Cardiac muscle cell (in vitro differentiated cells and primary cell): ENCODE results near the gene COL5A1. TPM values are rescaled to one million over a fixed set of nuclear protein-coding genes. Genes with fewer than 3 reads are reported as not detected.

Experiments used
- DNase-seq, 2 donors: peaks; one replicate each; pipeline versions ENCODE4 v3.0.0 to v3.0.0-alpha.2; 2010 to 2017; ENCODE audit warnings: low read depth in 1 of 2, low spot score in 1 of 2
- H3K27ac ChIP-seq: fragments of 200-600 bp; sonication (generic); 2 replicates; pipeline ENCODE4 v1.5.1; 2016
- H3K27me3 ChIP-seq: fragments of 200-600 bp; sonication (generic); 2 replicates; pipeline ENCODE4 v1.6.0; 2016; ENCODE audit warnings: control low read depth
- H3K36me3 ChIP-seq: fragments of 200-600 bp; sonication (generic); 2 replicates; pipeline ENCODE4 v1.5.1; 2016; ENCODE audit warnings: control low read depth
- H3K4me1 ChIP-seq: fragments of 200-600 bp; sonication (generic); 2 replicates; pipeline ENCODE4 v1.8.1; 2017; ENCODE audit warnings: low read depth, mild to moderate bottlenecking, mixed run types
- H3K4me3 ChIP-seq: fragments of 200-600 bp; sonication (generic); 2 replicates; pipeline ENCODE4 v1.5.1; 2016; ENCODE audit warnings: mild to moderate bottlenecking
- H3K9me3 ChIP-seq: fragments of 200-600 bp; sonication (generic); 2 replicates; pipeline ENCODE4 v1.5.1; 2017; ENCODE audit warnings: low read depth, mild to moderate bottlenecking, control low read depth
- polyA plus RNA-seq: library from polyadenylated mRNA; unstranded; fragments of >200 nt; fragmentation: Nextera tagmentation; extraction: Ambion mirVana; gene quantifications from 2 replicates; pipeline ENCODE4 v1.2.1, GENCODE V29; 2016
- total RNA-seq: library from RNA; depleted of rRNA; stranded (reverse); fragments of >200 nt; gene quantifications from 2 replicates; pipeline ENCODE4 v1.2.3, GENCODE V29; 2016
- TF ChIP-seq, protein P1 (sequence below): IDR thresholded peaks from 2 replicates; pipeline ENCODE4 v1.5.1; 2012; ENCODE audit warnings: low read depth, mild to moderate bottlenecking, low read length

Gene COL5A1
- total and polyA plus RNA-seq, 2 experiments from 2014 or later = 34.5 to 129 TPM

DNA sequence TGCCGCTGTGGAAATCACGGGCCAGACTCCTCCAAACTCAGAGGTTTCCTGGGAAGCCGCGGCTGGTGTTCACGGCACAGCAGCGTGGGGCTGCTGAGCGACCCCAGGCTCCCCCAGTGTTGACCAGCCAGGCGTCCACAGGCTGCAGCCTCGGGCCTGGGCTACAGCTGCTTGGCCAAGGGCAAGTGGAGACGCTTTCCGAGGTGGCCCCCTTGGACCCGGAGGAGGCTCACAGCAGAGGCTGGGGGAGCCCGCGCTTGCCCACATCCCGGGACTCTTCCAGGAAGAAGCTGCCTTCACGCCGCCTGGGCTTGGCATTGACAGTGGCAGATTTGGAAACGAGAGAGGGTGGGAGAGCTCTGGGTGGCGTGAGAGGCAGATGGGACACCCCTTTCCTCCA, 186.0 kb downstream of the COL5A1 start:
- Histone ChIP-seq H3K27ac (no peak overlapping the region), H3K4me1 (no peaks in the 10 kb centered on the region), H3K36me3 (peaks cover 4% of the 10 kb centered on the region), H3K9me3 (no peaks in the 10 kb centered on the region), H3K4me3 (no peak overlapping the region), H3K27me3 (no peaks in the 10 kb centered on the region)
- DNase-seq = no peak
- TF ChIP-seq, protein P1, sequence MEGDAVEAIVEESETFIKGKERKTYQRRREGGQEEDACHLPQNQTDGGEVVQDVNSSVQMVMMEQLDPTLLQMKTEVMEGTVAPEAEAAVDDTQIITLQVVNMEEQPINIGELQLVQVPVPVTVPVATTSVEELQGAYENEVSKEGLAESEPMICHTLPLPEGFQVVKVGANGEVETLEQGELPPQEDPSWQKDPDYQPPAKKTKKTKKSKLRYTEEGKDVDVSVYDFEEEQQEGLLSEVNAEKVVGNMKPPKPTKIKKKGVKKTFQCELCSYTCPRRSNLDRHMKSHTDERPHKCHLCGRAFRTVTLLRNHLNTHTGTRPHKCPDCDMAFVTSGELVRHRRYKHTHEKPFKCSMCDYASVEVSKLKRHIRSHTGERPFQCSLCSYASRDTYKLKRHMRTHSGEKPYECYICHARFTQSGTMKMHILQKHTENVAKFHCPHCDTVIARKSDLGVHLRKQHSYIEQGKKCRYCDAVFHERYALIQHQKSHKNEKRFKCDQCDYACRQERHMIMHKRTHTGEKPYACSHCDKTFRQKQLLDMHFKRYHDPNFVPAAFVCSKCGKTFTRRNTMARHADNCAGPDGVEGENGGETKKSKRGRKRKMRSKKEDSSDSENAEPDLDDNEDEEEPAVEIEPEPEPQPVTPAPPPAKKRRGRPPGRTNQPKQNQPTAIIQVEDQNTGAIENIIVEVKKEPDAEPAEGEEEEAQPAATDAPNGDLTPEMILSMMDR = no peak

DNA sequence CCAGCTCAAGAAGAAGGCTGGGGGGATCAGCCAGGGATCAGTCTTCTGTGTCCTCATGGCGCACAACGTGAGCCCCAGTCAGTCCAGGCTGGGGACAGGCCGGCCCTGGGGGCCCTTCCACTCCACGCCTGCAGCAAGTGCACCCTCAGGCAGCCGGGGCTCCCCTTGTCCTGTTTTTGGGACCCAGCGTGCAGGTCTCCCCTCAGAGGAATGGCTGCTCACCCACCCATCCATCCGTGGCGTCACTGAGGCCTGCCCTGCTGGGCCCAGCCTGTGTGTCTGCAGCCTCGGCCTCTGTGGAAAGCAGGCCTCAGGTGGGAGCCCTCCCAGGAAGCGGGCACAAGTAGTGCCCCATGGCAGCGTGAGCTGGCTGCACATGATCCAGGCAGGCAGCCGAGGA, 186.4 kb downstream of the COL5A1 start:
- no peaks in the 10 kb centered on the region for H3K9me3 ChIP-seq
- TF ChIP-seq, protein P1 = no peak
- peaks cover 4% of the 10 kb centered on the region for H3K36me3 ChIP-seq

DNA sequence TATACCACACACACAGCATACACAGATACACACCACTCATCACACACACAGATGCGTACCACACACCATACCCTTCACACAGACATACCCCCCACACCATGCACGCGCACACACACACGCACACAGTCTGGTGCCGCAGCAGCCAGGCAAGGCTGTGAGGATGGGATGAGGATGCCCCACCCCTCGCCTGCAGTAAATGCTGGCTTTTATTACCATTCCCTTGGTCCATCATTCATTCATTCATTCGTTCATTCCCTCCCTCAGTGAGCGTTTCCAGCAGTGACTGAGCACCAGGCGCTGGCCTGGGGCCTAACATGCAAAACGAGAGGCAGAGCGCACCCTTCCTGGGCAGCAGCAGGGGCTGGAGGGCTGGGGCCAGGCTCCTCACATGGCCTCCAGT, 187.3 kb downstream of the COL5A1 start:
- no peak overlapping the region for H3K27ac ChIP-seq
- no peak overlapping the region for H3K4me3 ChIP-seq
- H3K27me3 ChIP-seq = no peaks in the 10 kb centered on the region
- no peaks in the 10 kb centered on the region for H3K4me1 ChIP-seq
- H3K9me3 ChIP-seq = no peaks in the 10 kb centered on the region
- TF ChIP-seq, protein P1 = no peak
- peaks cover 4% of the 10 kb centered on the region for H3K36me3 ChIP-seq
- DNase-seq = no peak

More for the DNA sequence above, 186.4 kb downstream of the COL5A1 start:
- Histone ChIP-seq H3K4me3 (no peak overlapping the region), H3K27ac (no peak overlapping the region), H3K4me1 (no peaks in the 10 kb centered on the region), H3K27me3 (no peaks in the 10 kb centered on the region)
- DNase-seq = no peak

DNA sequence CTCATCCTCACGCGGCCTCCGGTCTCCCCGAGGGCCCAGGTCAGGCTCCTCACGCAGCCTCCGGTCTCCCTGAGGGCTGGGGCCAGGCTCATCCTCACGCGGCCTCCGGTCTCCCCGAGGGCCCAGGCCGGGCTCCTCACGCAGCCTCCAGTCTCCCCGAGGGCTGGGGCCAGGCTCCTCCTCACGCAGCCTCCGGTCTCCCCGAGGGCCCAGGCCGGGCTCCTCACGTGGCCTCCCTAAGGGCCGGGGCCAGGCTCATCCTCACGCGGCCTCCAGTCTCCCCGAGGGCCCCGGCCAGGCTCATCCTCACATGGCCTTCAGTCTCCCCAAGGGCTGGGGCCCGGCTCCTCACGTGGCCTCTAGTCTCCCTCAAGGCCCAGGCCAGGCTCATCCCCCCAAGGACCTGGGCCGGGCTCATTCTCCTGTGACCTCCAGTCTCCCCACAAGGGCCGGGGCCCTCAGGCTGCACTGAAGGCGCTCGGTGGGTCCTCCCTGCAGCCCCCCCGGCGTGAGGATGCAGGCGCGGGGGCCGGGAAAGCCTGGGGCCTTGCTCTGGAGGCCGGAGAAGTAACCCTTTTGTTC, 187.8 kb downstream of the COL5A1 start:
- Histone ChIP-seq H3K36me3 (peaks cover 3% of the 10 kb centered on the region), H3K27ac (no peak overlapping the region), H3K4me3 (no peak overlapping the region), H3K9me3 (no peaks in the 10 kb centered on the region), H3K27me3 (no peaks in the 10 kb centered on the region), H3K4me1 (no peaks in the 10 kb centered on the region)
- no peak for DNase-seq
- TF ChIP-seq, protein P1 = no peak

DNA sequence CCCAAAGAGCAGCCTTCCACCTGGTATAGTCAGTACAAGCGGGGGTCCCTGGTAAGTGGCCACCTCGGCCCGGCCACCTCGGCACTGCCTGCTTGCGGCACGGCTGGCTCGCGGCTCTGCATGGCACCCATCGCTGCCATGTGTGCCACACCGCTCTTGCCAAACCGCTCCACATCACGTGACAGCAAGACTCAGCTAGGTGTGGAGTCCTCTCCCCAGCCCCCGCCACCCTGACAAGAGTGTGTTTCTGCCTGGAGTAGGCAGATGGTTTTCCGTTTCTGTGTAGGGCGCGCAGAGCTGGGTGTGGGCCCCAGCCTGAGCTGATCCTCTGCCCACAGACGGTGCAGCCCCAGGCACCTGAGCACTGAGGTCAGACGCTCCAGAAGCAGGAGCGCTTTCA, 188.5 kb downstream of the COL5A1 start:
- DNase-seq = no peak
- H3K36me3 ChIP-seq = no peaks in the 10 kb centered on the region
- H3K4me1 ChIP-seq = no peaks in the 10 kb centered on the region
- H3K9me3 ChIP-seq = no peaks in the 10 kb centered on the region
- H3K27me3 ChIP-seq = no peaks in the 10 kb centered on the region
- H3K4me3 ChIP-seq = no peak overlapping the region
- no peak overlapping the region for H3K27ac ChIP-seq
- TF ChIP-seq, protein P1 = no peak
